Left lung (tissue), 10 donors: ENCODE measurements around the gene PNPO. TPM values are rescaled to one million over a fixed set of nuclear protein-coding genes. Genes with fewer than 3 reads are reported as not detected.

Experiments
- ATAC-seq: fragments of 200-7000 bp; cut with Tn5 transposase; one replicate; pipeline ENCODE4 v1.9.1; 2020; ENCODE audit warnings: moderate library complexity
- DNase-seq, 4 donors: peaks; one replicate each; pipeline ENCODE4 v3.0.0-alpha.2; 2013 to 2020
- H3K27ac ChIP-seq, 2 donors: fragments of 200-600 bp; sonication (generic) in 1 of 2; one replicate each; pipeline versions ENCODE4 v1.5.0 to v1.8.0; 2020 to 2021
- H3K27me3 ChIP-seq, 2 donors: fragments of 200-600 bp; sonication (generic) in 1 of 2; one replicate each; pipeline versions ENCODE4 v1.5.0 to v1.8.0; 2020 to 2021
- H3K36me3 ChIP-seq, 2 donors: fragments of 200-600 bp; sonication (generic) in 1 of 2; one replicate each; pipeline versions ENCODE4 v1.5.0 to v1.8.0; 2020 to 2021
- H3K4me1 ChIP-seq, 2 donors: fragments of 200-600 bp; one replicate each; pipeline ENCODE4 v1.8.0; 2021
- H3K4me3 ChIP-seq, 2 donors: fragments of 200-600 bp; sonication (generic) in 1 of 2; one replicate each; pipeline versions ENCODE4 v1.5.0 to v1.8.0; 2020 to 2021; ENCODE audit warnings: mild to moderate bottlenecking in 1 of 2
- H3K9me3 ChIP-seq, 2 donors: fragments of 200-600 bp; sonication (generic) in 1 of 2; one replicate each; pipeline versions ENCODE4 v1.5.0 to v1.8.0; 2020 to 2021
- CTCF ChIP-seq, 2 donors: fragments of 200-600 bp; sonication (generic) in 1 of 2; IDR thresholded peaks; one replicate each; pipeline versions ENCODE4 v1.5.0 to v1.8.0; 2021; ENCODE audit warnings: antibody characterized with exemption in 2 of 2
- intact Hi-C, 2 donors: fragments of 100-400 bp; cut with DNase I; formaldehyde crosslinking; loops; one replicate each; pipeline versions ENCODE4 v1.11.2 to v1.14.2; 2022
- polyA plus RNA-seq, 6 donors: library from polyadenylated mRNA; unstranded; fragments of 120-200 nt; gene quantifications; one replicate each; pipeline ENCODE4 v1.2.1, GENCODE V29; 2013; ENCODE audit not compliant: insufficient read length in 6 of 6
- total RNA-seq, 2 donors: library from RNA; stranded (reverse); fragmentation: NEBNext Ultra II Directional; extraction: Animal tissue kit (Norgen Biotek cat#: 25700); gene quantifications; one replicate each; pipeline ENCODE4 v1.2.1, GENCODE V29; 2021
- donor health status: DM: no; HTN: yes; CAD: no.
- donor health status: DM: no; HTN: no; CAD: no.

Gene PNPO
- total and polyA plus RNA-seq, 8 donors: 10.7 to 40.0 (median 13.0) TPM

GRCh38 chr17:47955497-47956461, 14.4 kb downstream of the PNPO start:
- Histone ChIP-seq H3K4me3 (peak overlapping the region; percentile 30 to 47), H3K9me3 (no peaks in the 10 kb centered on the region), H3K27ac (peak overlapping the region; percentile 74 to 82), H3K4me1 (peaks cover 0 to 13% of the 10 kb centered on the region in 2 donors), H3K36me3 (peaks cover 0 to 11% of the 10 kb centered on the region in 2 donors), H3K27me3 (no peaks in the 10 kb centered on the region)
- intact Hi-C loops: no loop called here
- ATAC-seq (peak; percentile 66), DNase-seq (peak in 3 of 4 donors; percentile 85 to 88 (median 85))
- no peak for TF ChIP-seq CTCF (IDR thresholded peaks at IDR 0.05)

DNA sequence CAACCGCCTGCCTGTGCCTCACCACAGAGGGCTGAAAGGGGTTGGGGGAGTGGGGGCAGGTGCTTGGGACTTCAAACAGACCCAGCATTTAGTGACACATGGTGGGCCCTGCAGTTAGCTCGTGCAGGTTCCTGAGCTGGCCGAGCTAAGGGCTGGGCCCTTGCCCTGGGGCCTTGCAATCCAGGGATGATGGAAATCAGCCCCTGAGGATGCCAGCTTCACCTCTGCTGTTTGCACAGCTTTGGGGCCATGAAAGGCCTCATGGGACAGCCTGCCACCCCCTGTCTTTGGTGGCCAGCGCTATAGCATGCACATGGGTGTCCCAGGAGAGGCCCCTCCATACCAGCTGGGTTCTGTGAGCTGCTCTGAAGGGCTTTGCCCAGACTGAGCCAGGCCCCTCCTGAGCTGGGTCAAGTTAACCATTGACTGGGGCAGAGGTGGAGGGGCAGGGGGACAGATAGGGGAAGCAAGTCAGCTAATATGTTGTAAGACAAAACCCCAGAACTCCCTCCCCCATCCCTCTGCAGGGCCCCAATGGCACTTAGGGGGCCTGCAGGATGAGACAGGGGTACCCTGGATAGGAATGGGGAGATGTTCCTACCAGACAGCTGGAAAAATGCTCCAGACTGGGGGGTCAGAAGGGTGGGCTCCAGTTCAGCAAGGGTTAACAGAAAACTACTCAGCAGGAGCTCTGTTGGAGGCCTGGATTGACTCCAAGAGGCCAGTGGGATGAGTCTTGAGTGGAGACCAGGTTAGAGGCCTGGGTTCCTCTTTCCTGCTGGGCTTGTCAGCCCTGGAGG, 15.6 kb downstream of the PNPO start:
- intact Hi-C loops: no loop called here
- ATAC-seq (peak; percentile 5), DNase-seq (no peak)
- H3K4me1 ChIP-seq: peaks cover 0 to 1% of the 10 kb centered on the region in 2 donors
- no peaks in the 10 kb centered on the region for H3K9me3 ChIP-seq
- no peaks in the 10 kb centered on the region for H3K27me3 ChIP-seq
- H3K27ac ChIP-seq: peak overlapping the region; percentile 74 to 82
- TF ChIP-seq CTCF (IDR thresholded peaks at IDR 0.05): no peak
- no peaks in the 10 kb centered on the region for H3K36me3 ChIP-seq
- H3K4me3 ChIP-seq: peak overlapping the region; percentile 30 to 47

DNA sequence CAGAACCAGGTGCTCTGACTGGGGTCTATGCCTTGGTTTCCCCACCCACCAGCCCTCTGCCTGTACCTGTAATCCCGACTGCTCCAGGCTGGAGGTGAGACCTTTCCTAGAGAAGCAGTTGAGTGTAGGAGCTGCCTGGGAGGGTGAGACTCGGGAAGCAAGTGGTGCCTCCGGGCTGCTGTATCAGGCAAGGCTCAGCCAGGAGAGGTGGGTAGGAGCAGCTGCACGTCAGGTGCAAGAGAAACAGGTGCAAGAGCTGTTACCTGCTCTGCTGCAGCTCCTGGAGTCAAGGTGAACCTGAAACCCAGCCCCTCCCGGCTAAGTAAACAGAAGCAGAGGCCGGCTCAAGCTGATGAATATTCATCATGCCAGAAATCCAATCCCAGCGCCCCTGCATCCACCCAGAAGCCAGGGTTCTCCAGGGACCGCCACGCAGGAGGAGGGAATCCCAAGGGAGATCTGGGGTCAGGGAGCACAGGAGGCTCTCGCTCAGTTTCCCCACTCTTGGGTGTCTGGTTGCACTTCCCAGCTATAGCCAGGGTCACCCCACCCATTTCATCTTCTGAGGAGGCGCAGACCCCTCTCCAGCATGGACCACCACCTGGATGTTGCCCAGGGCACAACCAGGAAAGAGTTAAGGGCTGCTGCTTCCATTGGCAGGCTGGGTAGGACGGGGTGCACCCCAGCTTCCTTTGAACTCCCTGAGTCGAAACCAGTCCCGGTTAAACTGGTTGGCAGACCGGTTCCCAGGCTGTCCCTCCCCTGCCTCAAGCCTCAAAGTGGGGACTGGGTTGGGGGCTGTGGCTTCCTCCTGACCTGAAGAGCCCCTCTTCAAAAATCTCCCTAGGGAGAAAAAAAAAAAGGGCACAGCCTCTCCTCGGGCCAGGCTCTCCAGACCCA, 16.5 kb downstream of the PNPO start, which contains the start of gene PRR15L:
PRR15L (minus strand) TSS at position 293 of the 900 bp plus-strand sequence. CDS start 4,649 bp downstream, outside the sequence.
- DNase-seq: peak in 2 of 4 donors; percentile 80 to 82
- no peaks in the 10 kb centered on the region for H3K27me3 ChIP-seq
- no peaks in the 10 kb centered on the region for H3K9me3 ChIP-seq
- H3K27ac ChIP-seq: peak within 1 kb of the TSS; percentile 74 to 82
- peak; percentile 82 for ATAC-seq
- H3K36me3 ChIP-seq: no peaks in the 10 kb centered on the region
- intact Hi-C loops: no loop called here
- H3K4me3 ChIP-seq: peak within 1 kb of the TSS; percentile 30 to 47
- H3K4me1 ChIP-seq: no peaks in the 10 kb centered on the region
- no peak for TF ChIP-seq CTCF (IDR thresholded peaks at IDR 0.05)

DNA sequence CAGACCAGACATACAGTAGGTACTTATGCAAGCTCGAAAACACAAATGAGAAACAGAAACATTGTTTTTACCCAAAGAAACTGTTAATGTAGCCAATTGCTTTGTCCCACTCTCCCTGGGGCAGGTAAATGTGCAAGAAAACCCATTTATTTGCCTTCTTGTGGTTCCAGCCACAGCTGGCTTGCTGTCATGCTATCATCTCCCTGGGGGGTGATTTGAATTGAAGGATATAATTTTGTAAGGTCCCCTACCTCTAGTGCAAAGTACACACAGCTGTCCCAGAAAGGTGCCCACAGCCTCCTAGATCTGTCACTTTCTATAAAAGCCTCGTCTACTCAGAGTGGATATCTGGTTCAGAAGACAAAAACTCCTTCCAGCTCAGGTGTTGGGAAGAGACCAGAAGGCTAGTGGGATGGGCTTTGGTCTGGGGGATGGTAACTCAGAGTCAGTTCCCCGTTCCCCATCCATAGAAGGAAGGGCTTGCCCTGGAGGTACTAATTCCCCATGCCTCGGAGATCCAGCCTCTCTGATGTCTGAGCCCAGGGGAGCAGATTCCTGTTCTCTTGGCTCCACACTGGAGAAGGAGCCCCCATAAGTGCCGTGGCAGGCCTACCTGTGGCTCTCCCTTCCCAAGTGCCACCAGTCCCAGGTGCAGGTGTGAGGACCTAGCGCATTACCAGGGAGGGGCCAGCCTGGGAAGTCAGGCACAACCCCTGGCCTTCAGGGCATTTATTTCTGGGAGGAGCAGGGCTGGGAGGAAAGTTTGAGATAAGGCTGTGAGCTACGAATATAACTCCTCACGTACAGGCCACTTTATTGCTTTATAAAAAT, 18.7 kb downstream of the PNPO start:
- no peak for TF ChIP-seq CTCF (IDR thresholded peaks at IDR 0.05)
- no peak for ATAC-seq
- Histone ChIP-seq H3K4me3 (no peak overlapping the region), H3K36me3 (no peaks in the 10 kb centered on the region), H3K27ac (no peak overlapping the region), H3K27me3 (no peaks in the 10 kb centered on the region), H3K4me1 (no peaks in the 10 kb centered on the region), H3K9me3 (no peaks in the 10 kb centered on the region)
- intact Hi-C loops: no loop called here
- DNase-seq: no peak
